IPS DF 4.7 (cell line): ENCODE data around the gene SLC39A7.

ENCODE experiments used
- DNase-seq: peaks from one replicate; pipeline ENCODE4 v3.0.0-alpha.2; 2013; ENCODE audit warnings: low spot score; ENCODE audit errors: extremely low read depth

The SLC39A7 gene

DNA sequence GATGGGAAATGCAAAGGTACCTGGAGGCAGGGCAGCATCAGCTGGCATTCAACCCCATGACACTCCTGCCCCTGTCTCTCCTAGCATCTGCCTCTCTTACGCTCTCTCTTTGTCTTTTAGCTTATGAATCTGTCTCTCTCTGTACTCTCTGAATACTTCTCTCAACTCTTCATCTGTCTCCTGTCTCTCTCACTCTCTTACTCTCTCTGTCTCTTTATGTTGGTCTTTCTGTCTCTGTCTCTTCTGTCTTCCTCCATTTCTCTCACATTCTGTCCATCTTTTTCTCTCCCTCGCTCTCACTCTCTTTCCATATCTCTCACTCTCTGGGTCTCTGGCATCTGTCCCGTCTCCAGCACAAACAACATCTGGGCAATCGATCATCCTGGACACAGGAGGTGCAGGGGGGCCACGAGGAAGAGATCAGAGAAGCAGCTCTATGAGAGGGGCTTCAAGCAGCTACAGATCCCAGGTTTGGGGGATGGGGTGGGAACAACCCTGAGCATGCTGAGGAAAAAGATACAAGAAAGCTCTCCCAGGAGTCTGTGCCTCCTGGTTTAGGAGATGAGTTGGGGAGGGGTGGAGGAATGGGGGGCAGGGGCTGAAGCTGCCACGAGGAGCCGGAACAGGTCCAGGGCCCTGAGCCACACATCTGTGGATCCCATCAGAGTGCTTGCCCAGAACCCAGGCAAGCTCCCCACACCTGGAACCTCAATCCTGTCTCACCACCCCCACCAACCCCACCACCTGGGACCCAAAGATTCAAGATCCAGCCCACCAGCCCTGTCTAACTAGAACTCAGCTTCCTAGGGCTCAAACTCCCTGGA is 10.8 kb upstream of the SLC39A7 start:
- DNase-seq, result no peak

DNA sequence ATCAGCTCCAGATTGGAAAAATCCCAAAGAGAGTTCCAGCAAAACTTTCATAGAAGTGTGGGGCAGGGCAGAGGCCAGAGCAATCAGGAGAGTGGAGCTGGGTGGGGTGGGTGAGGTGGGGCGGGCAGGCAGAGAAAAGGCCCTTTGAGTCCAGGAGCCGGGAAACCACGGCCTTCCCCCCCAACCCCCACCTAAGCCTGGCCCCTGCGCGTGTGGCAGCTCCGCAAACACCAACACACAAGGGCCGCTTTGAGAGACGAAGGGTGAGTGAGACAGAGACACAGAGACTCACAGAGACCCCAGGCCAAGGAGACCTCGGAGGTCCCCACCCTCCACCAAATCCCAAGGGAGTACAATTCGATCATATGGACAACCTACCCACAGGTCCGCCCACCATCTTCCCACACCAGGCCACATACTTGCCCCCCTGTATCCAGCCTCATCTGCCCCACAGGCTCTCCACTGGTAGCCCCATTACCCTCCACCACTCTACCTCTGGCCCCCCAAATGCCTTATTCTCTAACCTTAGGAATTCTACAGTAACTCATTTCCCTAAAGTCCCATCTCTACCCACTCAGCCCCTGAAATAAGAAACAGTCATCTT is 10.1 kb upstream of the SLC39A7 start:
- DNase-seq, result no peak

DNA sequence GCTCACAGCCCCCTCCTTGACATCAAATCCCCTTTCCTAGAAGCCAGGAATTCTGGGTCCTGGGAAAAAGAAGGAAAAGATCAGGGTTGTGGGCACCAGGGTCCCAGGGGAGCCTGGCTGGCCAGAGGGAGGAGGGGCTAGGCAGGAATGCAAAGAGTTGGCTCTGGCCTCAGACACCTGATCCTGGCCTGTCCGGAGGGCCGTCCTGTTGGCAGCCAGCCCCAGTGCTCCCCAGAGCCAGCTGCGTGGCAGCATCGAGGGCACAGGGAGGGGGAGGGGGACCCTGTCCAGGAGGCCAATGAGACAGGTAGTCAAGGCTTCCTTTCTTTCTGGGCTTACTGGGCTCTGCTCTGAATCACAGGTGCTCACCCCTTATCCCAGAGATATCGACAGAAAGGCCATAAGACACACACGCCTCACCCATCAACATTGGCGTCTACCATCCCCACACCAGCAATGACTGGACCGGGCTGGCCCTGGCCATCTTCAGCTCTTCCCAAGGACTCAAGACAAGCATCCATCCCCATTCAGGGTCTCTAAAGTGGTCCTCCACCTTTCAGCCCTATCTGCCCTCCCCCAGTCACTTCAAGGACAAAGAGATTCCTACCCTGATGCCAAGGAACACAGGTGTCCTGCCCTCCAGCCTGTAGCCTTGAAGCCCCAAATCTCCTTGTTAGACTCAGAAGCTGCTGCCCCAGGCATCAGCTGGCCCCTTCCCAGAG is 9.1 kb upstream of the SLC39A7 start:
- DNase-seq, result no peak

GRCh38 chr6:33192105-33192646 is 8.5 kb upstream of the SLC39A7 start, which contains the start of gene COL11A2:
Gene COL11A2 (minus strand): TSS chr6:33192467. CDS start chr6:33192240, 227 bp downstream.
- DNase-seq, result no peak

GRCh38 chr6:33192671-33193602 is 7.7 kb upstream of the SLC39A7 start:
- DNase-seq, result no peak

- no peak for DNase-seq
These were observed 7.0 kb upstream of the SLC39A7 start for GRCh38 chr6:33193619-33194018.

DNA sequence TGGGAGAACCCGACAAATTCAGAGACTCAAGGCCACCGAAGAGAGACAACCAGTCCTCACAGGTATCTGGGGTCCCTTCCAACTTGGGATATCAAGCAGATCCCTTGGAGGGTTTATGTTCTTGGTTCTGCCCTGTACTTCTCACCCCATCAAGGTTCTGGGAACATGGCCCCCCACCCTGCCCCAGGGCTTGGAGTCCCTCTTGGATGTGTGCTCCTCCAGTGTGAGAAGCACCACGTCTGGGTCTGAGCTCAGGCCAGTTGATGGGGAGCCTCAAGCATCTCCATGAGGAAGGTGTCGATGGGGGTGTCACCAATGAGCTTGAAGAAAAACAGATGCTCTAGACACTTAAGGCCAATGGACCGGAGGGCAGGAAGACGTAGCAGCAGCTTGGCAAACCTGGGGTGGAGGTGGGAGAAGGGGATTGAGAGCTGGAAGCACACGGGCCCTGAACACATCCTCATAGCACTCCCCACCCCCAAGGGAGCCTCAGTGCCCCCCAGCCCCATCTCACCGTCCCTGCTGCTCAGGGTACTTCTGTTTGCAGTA is 6.2 kb upstream of the SLC39A7 start:
- DNase-seq, result no peak

DNA sequence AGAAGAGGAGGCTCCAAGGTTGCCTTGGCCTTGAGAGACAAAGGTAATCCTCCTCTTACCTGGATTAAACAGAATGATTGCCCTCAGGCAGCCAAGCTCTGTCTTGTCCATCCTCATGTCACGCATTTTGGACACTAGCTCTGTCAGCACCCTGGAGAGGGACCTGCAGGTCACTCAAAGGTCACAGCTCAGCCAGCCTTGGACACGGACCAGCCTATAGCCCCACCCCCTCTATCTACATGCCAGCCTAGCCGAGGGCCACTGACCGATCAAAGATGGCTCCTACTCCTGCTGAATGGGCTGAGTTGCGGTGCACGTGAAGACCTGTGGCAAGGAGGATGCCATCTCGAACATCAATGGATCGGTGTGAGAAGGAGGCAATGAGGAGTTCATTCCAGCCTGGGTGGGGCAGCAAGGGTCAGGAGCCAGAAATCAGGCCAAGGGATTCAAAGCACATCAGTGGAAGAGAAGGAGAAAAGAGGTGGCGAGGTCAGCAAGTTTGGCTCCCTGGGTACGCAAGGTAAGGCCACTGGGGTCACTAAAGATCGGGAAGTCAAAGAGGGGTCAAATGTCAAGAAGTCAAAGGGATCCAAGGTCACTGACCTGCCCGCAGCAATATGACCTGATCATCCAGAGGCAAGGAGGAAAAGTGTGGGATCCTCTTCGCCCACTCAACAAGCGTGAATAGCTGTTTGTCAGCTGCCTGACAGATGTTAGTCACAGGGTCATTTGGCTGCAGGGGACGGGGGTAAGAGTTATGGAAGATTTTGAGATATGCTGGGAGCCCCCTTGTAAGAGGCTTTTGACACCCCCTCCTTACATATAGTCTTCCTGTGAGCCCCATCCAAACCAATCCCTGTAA is 5.1 kb upstream of the SLC39A7 start:
- no peak for DNase-seq

GRCh38 chr6:33197431-33198048 is 3.1 kb upstream of the SLC39A7 start:
- no peak for DNase-seq

DNA sequence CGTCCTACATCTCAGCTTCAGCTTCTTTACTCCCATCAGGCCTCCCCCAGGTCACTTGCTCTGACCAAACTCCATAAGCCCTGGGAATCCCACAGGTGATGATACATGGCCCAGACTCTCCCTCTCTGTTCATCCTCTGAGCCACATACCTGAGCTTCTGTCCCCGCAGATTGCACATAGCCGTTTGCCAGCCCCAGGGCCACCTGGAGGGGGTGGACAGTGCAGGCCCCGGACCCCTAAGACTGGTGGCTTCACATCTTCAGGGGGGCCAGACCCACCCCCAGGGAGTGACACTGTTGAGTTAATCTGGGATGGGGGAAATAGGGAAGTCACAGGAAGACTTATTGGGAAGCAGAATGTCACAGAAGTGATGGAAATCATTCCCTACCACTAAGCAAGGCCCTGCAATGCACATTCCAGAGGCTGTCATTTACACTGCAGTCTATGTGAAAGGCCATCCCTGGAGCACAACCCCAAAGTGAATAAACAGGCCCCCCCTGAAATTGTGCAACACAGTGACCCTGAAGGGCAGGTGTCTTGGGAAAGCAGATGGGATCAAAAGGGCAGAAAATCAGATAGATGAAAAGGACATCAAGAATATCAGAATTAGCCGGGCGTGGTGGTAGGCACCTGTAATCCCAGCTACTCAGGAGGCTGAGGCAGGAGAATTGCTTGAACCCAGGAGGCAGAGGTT is 2.4 kb upstream of the SLC39A7 start:
- DNase-seq, result no peak

DNA sequence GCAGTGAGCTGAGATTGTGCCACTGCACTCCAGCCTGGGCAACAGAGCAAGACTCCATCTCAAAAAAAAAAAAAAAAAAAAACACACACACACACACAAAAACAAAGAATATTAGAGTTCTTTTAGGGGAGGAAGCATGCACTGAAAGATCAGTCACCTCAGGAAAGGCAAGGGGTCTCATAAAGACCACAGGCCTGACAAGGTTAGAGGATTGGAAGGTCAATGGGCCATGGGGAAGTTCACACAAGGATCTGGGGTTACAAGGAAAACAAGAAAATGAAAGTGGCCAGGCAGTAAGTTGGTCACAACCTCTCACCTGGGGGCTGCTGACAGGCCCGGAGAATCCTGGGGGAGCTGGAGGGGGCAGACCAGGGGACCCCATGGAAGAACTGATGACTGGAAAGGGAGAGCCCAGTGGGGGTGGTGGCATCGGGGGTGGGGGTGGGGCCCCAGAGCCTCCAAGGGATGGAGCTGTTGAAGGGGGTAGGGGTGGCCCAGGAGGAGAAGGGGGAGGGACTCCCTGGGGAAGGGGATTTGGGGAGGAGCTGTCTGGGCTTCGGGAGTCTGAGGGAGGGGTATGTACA is 1.7 kb upstream of the SLC39A7 start:
- DNase-seq, result no peak

GRCh38 chr6:33199687-33200218 is 914 bp upstream of the SLC39A7 start:
- no peak for DNase-seq

DNA sequence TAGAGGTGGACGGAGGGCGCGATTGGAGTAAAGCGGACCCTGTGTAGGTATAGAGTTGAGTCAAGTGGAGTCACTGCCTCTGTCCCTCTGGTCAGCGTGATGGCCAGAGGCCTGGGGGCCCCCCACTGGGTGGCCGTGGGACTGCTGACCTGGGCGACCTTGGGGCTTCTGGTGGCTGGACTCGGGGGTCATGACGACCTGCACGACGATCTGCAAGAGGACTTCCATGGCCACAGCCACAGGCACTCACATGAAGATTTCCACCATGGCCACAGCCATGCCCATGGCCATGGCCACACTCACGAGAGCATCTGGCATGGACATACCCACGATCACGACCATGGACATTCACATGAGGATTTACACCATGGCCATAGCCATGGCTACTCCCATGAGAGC is 479 bp downstream of the SLC39A7 start:
- DNase-seq, result no peak

DNA sequence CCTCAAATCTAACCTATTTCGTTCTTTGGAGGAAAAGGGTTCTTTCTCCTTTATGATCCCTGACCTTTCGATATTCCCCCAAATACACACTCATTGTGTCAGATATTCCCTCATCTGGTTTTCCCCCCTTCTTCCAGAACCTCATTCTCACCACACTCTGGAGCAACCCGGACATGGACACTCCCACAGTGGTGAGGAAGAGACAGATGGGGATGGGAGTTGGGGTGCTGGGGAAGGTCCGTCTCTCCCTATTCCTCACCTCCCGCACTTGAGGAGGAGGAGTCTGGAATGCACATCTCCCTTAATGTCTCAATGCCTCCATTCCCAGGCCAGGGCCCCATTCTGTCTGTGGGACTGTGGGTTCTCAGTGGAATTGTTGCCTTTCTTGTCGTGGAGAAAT is 1.3 kb downstream of the SLC39A7 start:
- DNase-seq, result no peak

DNA sequence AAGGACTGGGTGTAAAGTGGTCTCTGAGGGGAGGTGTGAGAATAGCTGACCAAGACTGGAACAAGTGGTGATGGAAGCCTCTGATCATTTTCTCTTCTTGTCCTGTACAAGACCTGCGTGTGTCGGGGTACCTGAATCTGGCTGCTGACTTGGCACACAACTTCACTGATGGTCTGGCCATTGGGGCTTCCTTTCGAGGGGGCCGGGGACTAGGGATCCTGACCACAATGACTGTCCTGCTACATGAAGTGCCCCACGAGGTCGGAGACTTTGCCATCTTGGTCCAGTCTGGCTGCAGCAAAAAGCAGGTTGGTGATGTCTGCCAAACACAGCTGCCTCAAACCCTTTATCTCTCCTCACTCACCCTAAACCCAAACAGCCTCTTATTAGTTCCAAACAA is 2.1 kb downstream of the SLC39A7 start:
- DNase-seq, result no peak

DNA sequence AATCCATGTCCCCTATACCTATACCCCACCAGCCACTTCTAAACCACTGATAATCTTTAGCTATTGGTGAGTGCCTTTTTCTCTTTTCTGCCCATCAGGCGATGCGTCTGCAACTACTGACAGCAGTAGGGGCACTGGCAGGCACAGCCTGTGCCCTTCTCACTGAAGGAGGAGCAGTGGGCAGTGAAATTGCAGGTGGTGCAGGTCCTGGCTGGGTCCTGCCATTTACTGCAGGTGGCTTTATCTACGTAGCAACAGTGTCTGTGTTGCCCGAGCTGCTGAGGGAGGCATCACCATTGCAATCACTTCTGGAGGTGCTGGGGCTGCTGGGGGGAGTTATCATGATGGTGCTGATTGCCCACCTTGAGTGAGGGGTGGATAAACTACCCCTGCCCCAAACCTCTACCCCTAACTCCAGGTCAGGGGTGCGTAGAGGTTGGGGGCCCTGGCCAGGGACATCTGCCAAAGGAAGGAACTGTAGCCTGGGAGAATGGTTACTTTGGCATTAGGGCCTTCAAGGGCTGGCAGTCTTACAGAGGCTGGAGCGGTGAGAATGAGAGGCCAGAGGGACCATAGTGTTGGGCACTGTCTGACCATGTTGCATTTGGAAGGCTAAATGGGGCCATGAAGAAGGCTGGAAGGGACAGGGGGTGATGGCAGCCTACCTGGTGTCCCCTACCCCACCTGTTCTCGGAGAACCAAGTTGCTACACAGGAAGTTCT is 2.9 kb downstream of the SLC39A7 start:
- DNase-seq, result no peak

- DNase-seq, result no peak
These were observed 3.4 kb downstream of the SLC39A7 start for GRCh38 chr6:33204165-33204414.
